GM12878 (cell line): ENCODE data around the gene SMIM1. TPM values are rescaled to one million over a fixed set of nuclear protein-coding genes. Genes with fewer than 3 reads are reported as not detected.

Experiments
- ATAC-seq: fragments of 200-7000 bp; cut with Tn5 transposase; 3 replicates; pipeline ENCODE4 v1.9.1; 2020; ENCODE audit warnings: mild to moderate bottlenecking, moderate library complexity
- BruUV-seq: library from RNA; stranded (reverse); fragments of 400-500 nt; replicated peaks from 2 replicates; lab custom pipeline; 2021; lab: Mats Ljungman, UMichigan
- CTCF ChIA-PET: fragments of 300-600 bp; sonication (Branson Sonifier 250); formaldehyde crosslinking; extraction: SDS; loops from one replicate; lab custom pipeline; 2021; ENCODE audit warnings: inconsistent platforms; lab: Yijun Ruan, JAX
- POLR2A ChIA-PET: fragments of 350-600 bp; formaldehyde crosslinking; extraction: SDS; loops from one replicate; lab custom pipeline; 2021; ENCODE audit warnings: inconsistent platforms; lab: Charles Lee
- RAD21 ChIA-PET: fragments of 300-600 bp; sonication (Branson Sonifier 250); formaldehyde crosslinking; loops from one replicate; lab custom pipeline; 2023; ENCODE audit warnings: antibody characterized with exemption; ENCODE audit not compliant: unreplicated experiment; lab: Charles Lee
- SMC1A ChIA-PET: fragments of 300-600 bp; sonication (Branson Sonifier 250); formaldehyde crosslinking; loops from one replicate; lab custom pipeline; 2023; ENCODE audit not compliant: unreplicated experiment, uncharacterized antibody; lab: Charles Lee
- DNase-seq: peaks from one replicate; pipeline ENCODE4 v3.0.0-alpha.2; 2011; ENCODE audit warnings: low read depth, low spot score
- FAIRE-seq: peaks from 3 replicates; lab custom pipeline; 2011; peaks lifted over from hg19 to GRCh38; lab: Jason Lieb, UNC
- H2AFZ ChIP-seq: 2 replicates; pipeline ENCODE4 v1.6.0; 2011; ENCODE audit warnings: low read depth, low read length, control low read depth; ENCODE audit not compliant: control insufficient read depth
- H3K27ac ChIP-seq: 2 replicates; pipeline ENCODE4 v1.5.1; 2011; ENCODE audit warnings: control low read depth; ENCODE audit not compliant: control insufficient read depth, insufficient read depth
- H3K27me3 ChIP-seq, 2 experiments: replicated peaks in 1 of 2; 2 replicates each; pipeline versions ENCODE4 v1.6.0 to v1.6.1; 2011; ENCODE audit warnings: low read length in 1 of 2; ENCODE audit not compliant: control insufficient read depth in 2 of 2, insufficient read depth in 2 of 2
- H3K36me3 ChIP-seq, 2 experiments: 2 replicates each; pipeline ENCODE4 v1.5.1; 2011; ENCODE audit warnings: low read length in 1 of 2; ENCODE audit not compliant: control insufficient read depth in 2 of 2, insufficient read depth in 2 of 2
- H3K4me1 ChIP-seq: 2 replicates; pipeline ENCODE4 v1.6.1; 2011; ENCODE audit warnings: mild to moderate bottlenecking, low read length, moderate library complexity, mixed read lengths; ENCODE audit not compliant: control insufficient read depth, insufficient read depth
- H3K4me2 ChIP-seq: 2 replicates; pipeline ENCODE4 v1.6.0; 2011; ENCODE audit warnings: control low read depth; ENCODE audit not compliant: control insufficient read depth, insufficient read depth
- H3K4me3 ChIP-seq: fragments of 200-600 bp; sonication (generic); 2 replicates; pipeline ENCODE4 v1.5.1; 2016
- H3K79me2 ChIP-seq: 2 replicates; pipeline ENCODE4 v1.6.0; 2011; ENCODE audit warnings: low read length; ENCODE audit not compliant: control insufficient read depth, insufficient read depth
- H3K9ac ChIP-seq: 2 replicates; pipeline ENCODE4 v1.8.0; 2011; ENCODE audit warnings: low read length, control low read depth, mixed read lengths; ENCODE audit not compliant: control insufficient read depth, insufficient read depth
- H3K9me3 ChIP-seq: replicated peaks from 3 replicates; pipeline ENCODE4 v1.5.1; 2011; ENCODE audit warnings: mild to moderate bottlenecking, low read length; ENCODE audit not compliant: control insufficient read depth, insufficient read depth
- H4K20me1 ChIP-seq: 2 replicates; pipeline ENCODE4 v1.6.0; 2011; ENCODE audit not compliant: control insufficient read depth, insufficient read depth
- IRF5 ChIP-seq: fragments of 450-650 bp; IDR thresholded peaks from 2 replicates; pipeline ENCODE4 v1.6.1; 2017; ENCODE audit warnings: borderline replicate concordance
- POLR2A ChIP-seq: IDR thresholded peaks from 2 replicates; pipeline ENCODE4 v1.6.1; 2011; ENCODE audit warnings: low read depth, mild to moderate bottlenecking, low read length
- TARDBP ChIP-seq: IDR thresholded peaks from 2 replicates; pipeline ENCODE4 v1.6.1; 2016; ENCODE audit warnings: borderline replicate concordance
- WGBS: methylation state at CpG from one replicate; pipeline ENCODE4 v1.1.6; 2016; ENCODE audit warnings: low lambda C conversion rate; ENCODE audit not compliant: insufficient replicate concordance, insufficient coverage; ENCODE audit errors: missing lambda C conversion rate; 5-methylcytosine and 5-hydroxymethylcytosine counted together
- in situ Hi-C: fragments of 300-500 bp; cut with MboI; formaldehyde crosslinking; loops from 9 replicates; pipeline ENCODE4 v1.14.3; 2018; ENCODE audit warnings: mixed read lengths
- intact Hi-C: fragments of 100-400 bp; cut with micrococcal nuclease; formaldehyde crosslinking; loops from one replicate; pipeline ENCODE4 v1.14.2; 2022; ENCODE audit not compliant: unreplicated experiment
- polyA plus RNA-seq, 11 experiments: library from polyadenylated mRNA; depleted of rRNA in 4 of 11; unstranded in 6 of 11; stranded (reverse) in 5 of 11; fragments of >200 nt; fragmentation: Nextera tagmentation in 4 of 11; fragmentation: Illumina TruSeq in 1 of 11; extraction: Ambion mirVana in 4 of 11; extraction: Trizol in 1 of 11; gene quantifications; 1 replicate in 1 of 11; 2 replicates in 10 of 11; pipeline versions ENCODE4 v1.2.1 to v1.2.3, GENCODE V29; 2011 to 2016; ENCODE audit warnings: inconsistent platforms in 2 of 11, missing spikeins in 2 of 11, low read depth in 1 of 11
- total RNA-seq, 4 experiments: library from RNA; depleted of rRNA in 3 of 4; stranded (reverse); fragments of >200 nt in 3 of 4; fragmentation: Illumina TruSeq in 1 of 4; extraction: Trizol in 1 of 4; gene quantifications; 2 replicates each; pipeline versions ENCODE4 v1.2.1 to v1.2.3, GENCODE V29; 2013 to 2021
- TF ChIP-seq, protein P1 (sequence below): fragments of 450-650 bp; IDR thresholded peaks from 2 replicates; pipeline ENCODE4 v1.6.1; 2014; ENCODE audit warnings: mild to moderate bottlenecking

Gene SMIM1
- total and polyA plus RNA-seq, 10 of the 15 experiments (the other 5 are each of a cell fraction or from before 2014, with no cell fraction given) = 0.30 to 0.37 TPM; not detected in 8

DNA sequence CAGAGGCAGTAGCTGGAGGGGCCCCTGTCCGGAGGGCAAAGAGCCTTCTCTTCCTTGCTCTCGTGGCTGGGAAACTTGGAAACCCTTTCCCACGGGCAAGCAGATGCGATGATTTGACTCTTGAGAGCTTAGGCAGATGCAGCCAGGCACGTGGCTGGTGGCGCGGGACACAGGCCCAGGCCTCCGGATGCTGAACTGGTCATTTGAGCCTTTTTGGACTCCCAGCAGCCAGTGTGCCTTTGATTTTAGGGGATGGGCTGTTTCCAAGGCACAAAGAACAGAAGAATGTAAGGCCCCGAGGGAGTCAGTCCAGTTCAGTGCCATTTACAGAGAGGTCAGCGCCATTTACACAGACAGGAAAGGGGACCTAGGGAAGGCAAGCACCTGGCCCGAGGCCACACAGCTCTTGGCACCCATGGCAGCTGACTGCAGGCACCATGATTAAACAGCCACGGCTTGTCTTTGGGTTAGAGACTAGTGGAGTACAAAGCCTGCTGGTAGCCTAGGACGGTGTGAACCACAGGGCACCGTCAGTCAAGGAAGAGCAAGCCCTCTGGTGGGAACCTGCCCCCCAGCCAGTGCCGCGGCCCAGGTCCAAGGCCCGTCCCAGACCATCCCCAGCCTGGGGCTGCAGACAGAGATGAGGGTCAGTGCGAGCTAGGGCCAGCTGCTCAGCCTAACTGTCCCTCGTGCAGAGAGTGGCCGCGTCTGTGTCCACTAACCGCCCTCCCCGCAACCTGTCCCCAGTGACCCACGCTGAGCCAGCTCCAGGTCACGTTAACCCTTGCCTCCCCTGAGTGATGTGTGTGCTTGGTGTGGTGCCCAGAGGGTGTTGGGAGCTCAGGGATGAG lies 40.7 kb upstream of the SMIM1 start:
- 77% methylated on average over 25 of the region's 25 CpGs for WGBS
- in situ Hi-C loops = no loop called here
- SMC1A ChIA-PET = no interaction called here
- H3K36me3 ChIP-seq = peaks cover 0 to 35% of the 10 kb centered on the region in 2 experiments; a peak in 2 of 4 replicates
- DNase-seq (no peak), ATAC-seq (no peak), FAIRE-seq (no peak)
- H2AFZ ChIP-seq = no peak overlapping the region
- intact Hi-C loops = no loop called here
- no peak overlapping the region for H3K4me2 ChIP-seq
- H4K20me1 ChIP-seq = no peaks in the 10 kb centered on the region
- no TSS peak for BruUV-seq
- no peaks in the 10 kb centered on the region for H3K9me3 ChIP-seq
- RAD21 ChIA-PET = no interaction called here
- no peak overlapping the region for H3K27ac ChIP-seq
- H3K4me3 ChIP-seq = no peak overlapping the region
- H3K79me2 ChIP-seq = no peaks in the 10 kb centered on the region
- no peaks in the 10 kb centered on the region for H3K27me3 ChIP-seq
- H3K9ac ChIP-seq = no peak overlapping the region
- CTCF ChIA-PET = no interaction called here
- TF ChIP-seq IRF5 (no peak), TARDBP (no peak), POLR2A (peak; percentile 18; the same call in 1 of the 2 replicates)
- TF ChIP-seq, protein P1, sequence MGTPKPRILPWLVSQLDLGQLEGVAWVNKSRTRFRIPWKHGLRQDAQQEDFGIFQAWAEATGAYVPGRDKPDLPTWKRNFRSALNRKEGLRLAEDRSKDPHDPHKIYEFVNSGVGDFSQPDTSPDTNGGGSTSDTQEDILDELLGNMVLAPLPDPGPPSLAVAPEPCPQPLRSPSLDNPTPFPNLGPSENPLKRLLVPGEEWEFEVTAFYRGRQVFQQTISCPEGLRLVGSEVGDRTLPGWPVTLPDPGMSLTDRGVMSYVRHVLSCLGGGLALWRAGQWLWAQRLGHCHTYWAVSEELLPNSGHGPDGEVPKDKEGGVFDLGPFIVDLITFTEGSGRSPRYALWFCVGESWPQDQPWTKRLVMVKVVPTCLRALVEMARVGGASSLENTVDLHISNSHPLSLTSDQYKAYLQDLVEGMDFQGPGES = no peak
- H3K4me1 ChIP-seq = no peaks in the 10 kb centered on the region
- POLR2A ChIA-PET = no interaction called here
